Measurements from ENCODE around the gene CTPS1. TPM values are rescaled to one million over a fixed set of nuclear protein-coding genes. Genes with fewer than 3 reads are reported as not detected.

The CTPS1 gene
- total RNA-seq, 2 experiments from 2014 or later = 72.6 to 74.5 TPM

GRCh38 chr1:41017141-41018017 is 37.9 kb downstream of the CTPS1 start:
- H3K4me1 Mint-ChIP-seq (ENCODE audit: low read depth) = peaks cover 26% of the 10 kb centered on the region
- CTCF ChIA-PET = no interaction called here
- POLR2A ChIA-PET = interaction anchor here (1.4 kb wide), 1 partner anchor 13 kb away, joined by 3 read pairs; no protein-coding TSS in a partner anchor
- ATAC-seq (no peak), DNase-seq (no peak)
- no peak overlapping the region for H3K27ac Mint-ChIP-seq
- no peaks in the 10 kb centered on the region for H3K27me3 Mint-ChIP-seq (ENCODE audit: low read depth)
- H3K9me3 Mint-ChIP-seq (ENCODE audit: insufficient read depth) = no peaks in the 10 kb centered on the region
- peaks cover 37% of the 10 kb centered on the region for H3K36me3 Mint-ChIP-seq (ENCODE audit: low read depth)
- no peak overlapping the region for H3K4me3 Mint-ChIP-seq

GRCh38 chr1:41018018-41018410 is 38.5 kb downstream of the CTPS1 start:
- Mint-ChIP-seq H3K27ac (no peak overlapping the region), H3K9me3 (ENCODE audit: insufficient read depth) (no peaks in the 10 kb centered on the region), H3K4me3 (no peak overlapping the region), H3K36me3 (ENCODE audit: low read depth) (peaks cover 33% of the 10 kb centered on the region), H3K27me3 (ENCODE audit: low read depth) (no peaks in the 10 kb centered on the region), H3K4me1 (ENCODE audit: low read depth) (peaks cover 26% of the 10 kb centered on the region)
- DNase-seq (no peak), ATAC-seq (no peak)
- ChIA-PET POLR2A (no interaction called here), CTCF (no interaction called here)

- Mint-ChIP-seq H3K27me3 (ENCODE audit: low read depth) (no peaks in the 10 kb centered on the region), H3K9me3 (ENCODE audit: insufficient read depth) (no peaks in the 10 kb centered on the region), H3K4me3 (no peak overlapping the region), H3K36me3 (ENCODE audit: low read depth) (peaks cover 25% of the 10 kb centered on the region), H3K27ac (peak overlapping the region; percentile 66), H3K4me1 (ENCODE audit: low read depth) (peaks cover 18% of the 10 kb centered on the region)
- ChIA-PET POLR2A (no interaction called here), CTCF (no interaction called here)
- ATAC-seq = no peak
- no peak for DNase-seq
Measured at GRCh38 chr1:41019353-41019745, 39.9 kb downstream of the CTPS1 start.

- Mint-ChIP-seq H3K4me1 (ENCODE audit: low read depth) (peaks cover 14% of the 10 kb centered on the region), H3K4me3 (no peak overlapping the region), H3K36me3 (ENCODE audit: low read depth) (peaks cover 21% of the 10 kb centered on the region), H3K27me3 (ENCODE audit: low read depth) (no peaks in the 10 kb centered on the region), H3K9me3 (ENCODE audit: insufficient read depth) (no peaks in the 10 kb centered on the region), H3K27ac (no peak overlapping the region)
- ATAC-seq = no peak
- POLR2A ChIA-PET = no interaction called here
- CTCF ChIA-PET = no interaction called here
- DNase-seq = no peak
Measured at GRCh38 chr1:41020109-41020576, 40.6 kb downstream of the CTPS1 start.

- H3K36me3 Mint-ChIP-seq (ENCODE audit: low read depth) = peaks cover 23% of the 10 kb centered on the region
- H3K9me3 Mint-ChIP-seq (ENCODE audit: insufficient read depth) = no peaks in the 10 kb centered on the region
- H3K27me3 Mint-ChIP-seq (ENCODE audit: low read depth) = no peaks in the 10 kb centered on the region
- CTCF ChIA-PET = interaction anchor here (1.7 kb wide), 1 partner anchor 17 kb away, joined by 6 read pairs; no protein-coding TSS in a partner anchor
- POLR2A ChIA-PET = interaction anchor here (0.6 kb wide), 1 partner anchor 31 kb away, joined by 3 read pairs; no protein-coding TSS in a partner anchor
- DNase-seq = no peak
- no peak overlapping the region for H3K4me3 Mint-ChIP-seq
- no peak overlapping the region for H3K27ac Mint-ChIP-seq
- H3K4me1 Mint-ChIP-seq (ENCODE audit: low read depth) = peaks cover 17% of the 10 kb centered on the region
- ATAC-seq = no peak
Measured at GRCh38 chr1:41020654-41021053, 41.2 kb downstream of the CTPS1 start.

DNA sequence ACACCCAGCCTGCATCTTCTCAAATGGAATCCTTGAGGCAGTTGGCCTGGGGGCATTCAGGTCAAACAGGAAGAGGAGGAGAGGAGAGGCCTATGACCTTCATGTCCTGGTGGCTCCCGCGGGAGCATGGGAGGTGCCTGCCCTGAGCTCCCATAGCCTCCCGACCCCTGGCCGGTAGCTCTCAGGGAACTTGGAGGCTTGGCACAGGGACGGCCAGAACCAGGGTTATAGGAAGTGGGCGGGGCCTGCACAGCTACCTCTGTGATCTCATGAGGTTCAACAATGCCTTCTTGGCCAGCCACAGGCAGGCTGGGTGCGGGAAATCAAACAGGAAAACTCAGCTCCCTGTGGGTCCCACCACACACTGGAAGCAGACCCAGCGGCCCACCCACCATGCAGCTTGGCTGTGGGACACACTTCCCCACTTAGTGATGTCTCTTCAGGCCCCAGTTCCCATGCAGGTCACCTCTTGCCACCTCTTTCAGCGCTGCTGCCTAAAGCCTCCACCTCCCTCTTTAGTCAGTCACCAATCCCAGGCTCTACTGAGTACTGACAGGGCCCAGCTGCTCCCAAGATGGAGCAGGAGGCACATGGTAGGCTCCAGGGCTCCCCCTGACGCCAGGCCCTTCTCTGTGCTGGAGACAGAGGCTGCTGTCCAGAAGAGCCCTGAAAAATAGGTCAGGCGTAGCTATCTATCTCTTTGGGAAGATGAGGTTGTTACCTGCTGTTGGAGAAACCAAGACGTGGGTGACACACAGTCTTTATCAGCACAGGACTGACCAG is 42.2 kb downstream of the CTPS1 start, which contains the start of gene SLFNL1:
Gene SLFNL1, minus strand, starts transcription at position 200 of the 783 bp plus-strand sequence. CDS start 1,065 bp downstream, outside the sequence.
- CTCF ChIA-PET = interaction anchor here (1.7 kb wide), 1 partner anchor 18 kb away, joined by 6 read pairs; no protein-coding TSS in a partner anchor
- Mint-ChIP-seq H3K4me1 (ENCODE audit: low read depth) (peaks cover 25% of the 10 kb centered on the region), H3K4me3 (no peak within 1 kb of the TSS), H3K36me3 (ENCODE audit: low read depth) (peaks cover 24% of the 10 kb centered on the region), H3K27ac (peak within 1 kb of the TSS; percentile 43), H3K27me3 (ENCODE audit: low read depth) (no peaks in the 10 kb centered on the region), H3K9me3 (ENCODE audit: insufficient read depth) (no peaks in the 10 kb centered on the region)
- ATAC-seq (peak; percentile 16), DNase-seq (no peak)
- POLR2A ChIA-PET = interaction anchor here (0.6 kb wide), 1 partner anchor 289 kb away, joined by 3 read pairs; no protein-coding TSS in a partner anchor

GRCh38 chr1:41022424-41022823 is 42.9 kb downstream of the CTPS1 start:
- DNase-seq (no peak), ATAC-seq (no peak)
- Mint-ChIP-seq H3K27ac (no peak overlapping the region), H3K27me3 (ENCODE audit: low read depth) (no peaks in the 10 kb centered on the region), H3K9me3 (ENCODE audit: insufficient read depth) (no peaks in the 10 kb centered on the region), H3K36me3 (ENCODE audit: low read depth) (peaks cover 24% of the 10 kb centered on the region), H3K4me1 (ENCODE audit: low read depth) (peaks cover 25% of the 10 kb centered on the region), H3K4me3 (no peak overlapping the region)
- ChIA-PET CTCF (no interaction called here), POLR2A (interaction anchor here (0.7 kb wide), 1 partner anchor 183 kb away, joined by 3 read pairs; no protein-coding TSS in a partner anchor)

- Mint-ChIP-seq H3K4me3 (no peak overlapping the region), H3K27ac (no peak overlapping the region), H3K4me1 (ENCODE audit: low read depth) (peaks cover 25% of the 10 kb centered on the region), H3K36me3 (ENCODE audit: low read depth) (peaks cover 28% of the 10 kb centered on the region), H3K27me3 (ENCODE audit: low read depth) (no peaks in the 10 kb centered on the region), H3K9me3 (ENCODE audit: insufficient read depth) (no peaks in the 10 kb centered on the region)
- ChIA-PET CTCF (interaction anchor here (1.6 kb wide), 1 partner anchor 74 kb away, joined by 4 read pairs; no protein-coding TSS in a partner anchor), POLR2A (no interaction called here)
- DNase-seq (no peak), ATAC-seq (no peak)
Measured at GRCh38 chr1:41023279-41023990, 43.9 kb downstream of the CTPS1 start.

GRCh38 chr1:41024953-41025352 is 45.5 kb downstream of the CTPS1 start:
- ATAC-seq (no peak), DNase-seq (no peak)
- Mint-ChIP-seq H3K36me3 (ENCODE audit: low read depth) (peaks cover 26% of the 10 kb centered on the region), H3K4me3 (no peak overlapping the region), H3K4me1 (ENCODE audit: low read depth) (peaks cover 25% of the 10 kb centered on the region), H3K9me3 (ENCODE audit: insufficient read depth) (no peaks in the 10 kb centered on the region), H3K27me3 (ENCODE audit: low read depth) (no peaks in the 10 kb centered on the region), H3K27ac (peak overlapping the region; percentile 39)
- POLR2A ChIA-PET = no interaction called here
- CTCF ChIA-PET = interaction anchor here (1.6 kb wide), 1 partner anchor 76 kb away, joined by 4 read pairs; no protein-coding TSS in a partner anchor

DNA sequence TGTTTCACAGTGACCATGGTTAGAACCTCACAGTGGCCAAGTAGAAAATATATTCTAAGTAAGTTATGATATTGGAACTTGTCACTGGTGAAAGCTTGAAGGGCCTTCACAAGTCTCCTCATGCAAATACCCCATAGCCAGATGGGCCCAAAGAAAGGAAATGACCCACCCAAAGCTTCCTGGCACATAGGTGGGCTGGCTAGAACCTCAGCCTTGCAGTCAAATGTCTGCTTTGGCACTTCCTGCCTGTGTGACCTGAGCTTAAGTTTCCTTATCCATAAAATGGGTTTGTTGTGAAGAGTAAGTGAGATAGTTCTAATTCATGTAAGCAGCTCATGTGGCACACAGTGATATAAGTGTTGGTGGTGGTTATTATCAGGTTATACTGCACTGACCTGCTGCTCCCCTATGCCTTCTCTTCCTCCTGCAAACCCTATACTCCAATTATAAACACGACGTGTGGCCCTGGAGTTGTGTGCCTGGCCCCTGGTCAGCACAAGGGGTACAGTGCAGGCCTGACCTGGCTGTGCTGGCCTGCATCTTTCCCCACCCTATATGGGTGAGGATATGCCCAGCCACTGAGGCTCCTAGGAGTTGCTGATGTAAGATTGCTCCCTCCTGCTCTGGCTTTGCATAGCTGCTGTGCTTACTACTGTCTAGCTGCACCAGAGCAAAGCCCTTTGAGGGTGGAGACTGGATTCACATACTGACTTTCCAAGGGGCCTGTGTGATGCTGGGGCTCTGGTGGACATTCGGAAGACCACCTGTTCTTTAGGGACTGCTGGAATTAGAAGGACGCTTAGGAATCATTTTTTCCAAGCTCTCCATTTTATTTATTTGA is 46.7 kb downstream of the CTPS1 start:
- ChIA-PET CTCF (no interaction called here), POLR2A (no interaction called here)
- DNase-seq (no peak), ATAC-seq (peak; percentile 8)
- peaks cover 31% of the 10 kb centered on the region for H3K36me3 Mint-ChIP-seq (ENCODE audit: low read depth)
- H3K27me3 Mint-ChIP-seq (ENCODE audit: low read depth) = no peaks in the 10 kb centered on the region
- H3K9me3 Mint-ChIP-seq (ENCODE audit: insufficient read depth) = no peaks in the 10 kb centered on the region
- peak overlapping the region; percentile 85 for H3K27ac Mint-ChIP-seq
- peaks cover 22% of the 10 kb centered on the region for H3K4me1 Mint-ChIP-seq (ENCODE audit: low read depth)
- H3K4me3 Mint-ChIP-seq = no peak overlapping the region
